K562 treated with DMSO at 1 percent for 12 hours (cell line): ENCODE measurements around the gene C6orf47. TPM values are rescaled to one million over a fixed set of nuclear protein-coding genes. Genes with fewer than 3 reads are reported as not detected.

Experiments
- total RNA-seq: library from RNA; unstranded; fragments of 300-600 nt; gene quantifications from 2 replicates; pipeline ENCODE4 v1.2.3, GENCODE V29; 2022; ENCODE audit not compliant: insufficient read depth

C6orf47 gene
- 22.4 and 35.6 TPM in 2 replicates for total RNA-seq

GRCh38 chr6:31660381-31661261 is at the start of gene C6orf47:
Gene C6orf47, minus strand, starts transcription at chr6:31660778. Its CDS starts 831 bp downstream, at chr6:31659947.

GRCh38 chr6:31706599-31706998 is 46.0 kb upstream of the C6orf47 start, which contains the start of gene LY6G6F:
Gene LY6G6F, plus strand, starts transcription at chr6:31706866. Its CDS starts 41 bp downstream, at chr6:31706907.

GRCh38 chr6:31702819-31703716 is 42.5 kb upstream of the C6orf47 start, which contains the start of gene ABHD16A:
Gene ABHD16A, minus strand, starts transcription at chr6:31703324. Its CDS starts 43 bp downstream, at chr6:31703281.

GRCh38 chr6:31680226-31681134 is 19.9 kb upstream of the C6orf47 start, which contains the start of gene LY6G5C:
Gene LY6G5C, minus strand, starts transcription at chr6:31681067. Its CDS starts 694 bp downstream, at chr6:31680373.

GRCh38 chr6:31669676-31670075 is 9.1 kb upstream of the C6orf47 start, which contains the start of gene LY6G5B:
Gene LY6G5B, plus strand, starts transcription at chr6:31669976. Its CDS starts 975 bp downstream, at chr6:31670951.

GRCh38 chr6:31665501-31666336 is 5.1 kb upstream of the C6orf47 start, which contains the start of gene CSNK2B:
Gene CSNK2B, plus strand, starts transcription at chr6:31666080. Its CDS starts 752 bp downstream, at chr6:31666832.

GRCh38 chr6:31664790-31665500 is 4.4 kb upstream of the C6orf47 start, which contains the start of gene GPANK1:
Gene GPANK1, minus strand, starts transcription at chr6:31664997. Its CDS starts 519 bp downstream, at chr6:31664478.

GRCh38 chr6:31655349-31656237 is 5.0 kb downstream of the C6orf47 start, which contains the start of gene APOM:
Gene APOM, plus strand, starts transcription at chr6:31655894. Its CDS starts 73 bp downstream, at chr6:31655967.

GRCh38 chr6:31620586-31621319 is 39.8 kb downstream of the C6orf47 start, which contains the start of gene PRRC2A:
Gene PRRC2A, plus strand, starts transcription at chr6:31620715. Its CDS starts 2,075 bp downstream, at chr6:31622790.

GRCh38 chr6:31614684-31615578 is 45.6 kb downstream of the C6orf47 start, which contains the start of gene AIF1:
Gene AIF1, plus strand, starts transcription at chr6:31615234. Its CDS starts 96 bp downstream, at chr6:31615330.

Other genes with a start within 250 kb of the C6orf47 start
- gene MICB, start 162.6 kb downstream of the C6orf47 start, total RNA-seq = 19.2 and 35.6 TPM in 2 replicates
- gene MCCD1, start 131.8 kb downstream of the C6orf47 start, total RNA-seq = not detected in 2 replicates
- 110 and 208 TPM in 2 replicates for gene DDX39B, start 118.8 kb downstream of the C6orf47 start, total RNA-seq
- gene ATP6V1G2, start 114.2 kb downstream of the C6orf47 start, total RNA-seq = not detected in 2 replicates
- gene NFKBIL1, start 113.2 kb downstream of the C6orf47 start, total RNA-seq = 65.2 and 74.9 TPM in 2 replicates
- 1.2 TPM in 1 of 2 replicates, not detected in the other for gene LTA, start 88.5 kb downstream of the C6orf47 start, total RNA-seq
- gene TNF, start 85.2 kb downstream of the C6orf47 start, total RNA-seq = not detected in 2 replicates
- gene LTB, start 78.4 kb downstream of the C6orf47 start, total RNA-seq = 1.1 TPM in 1 of 2 replicates, not detected in the other
- 3.7 and 5.1 TPM in 2 replicates for gene LST1, start 74.5 kb downstream of the C6orf47 start, total RNA-seq
- 2.2 TPM in 1 of 2 replicates, not detected in the other for gene NCR3, start 67.8 kb downstream of the C6orf47 start, total RNA-seq
- gene AIF1, start 45.5 kb downstream of the C6orf47 start, total RNA-seq = 8.8 and 20.6 TPM in 2 replicates
- 149 and 261 TPM in 2 replicates for gene PRRC2A, start 40.1 kb downstream of the C6orf47 start, total RNA-seq
- gene BAG6, start 8.1 kb downstream of the C6orf47 start, total RNA-seq = 285 and 425 TPM in 2 replicates
- 3.6 and 14.1 TPM in 2 replicates for gene APOM, start 4.9 kb downstream of the C6orf47 start, total RNA-seq
- 48.9 and 50.1 TPM in 2 replicates for gene GPANK1, start 4.2 kb upstream of the C6orf47 start, total RNA-seq
- gene CSNK2B, start 5.3 kb upstream of the C6orf47 start, total RNA-seq = 524 and 598 TPM in 2 replicates
- gene LY6G5B, start 9.2 kb upstream of the C6orf47 start, total RNA-seq = 2.1 and 12.9 TPM in 2 replicates
- not detected in 2 replicates for gene LY6G5C, start 20.3 kb upstream of the C6orf47 start, total RNA-seq
- gene ABHD16A, start 42.5 kb upstream of the C6orf47 start, total RNA-seq = 80.3 and 103 TPM in 2 replicates
- not detected in 2 replicates for gene LY6G6F, start 46.1 kb upstream of the C6orf47 start, total RNA-seq
- not detected in 2 replicates for gene LY6G6D, start 54.6 kb upstream of the C6orf47 start, total RNA-seq
- gene LY6G6C, start 61.0 kb upstream of the C6orf47 start, total RNA-seq = not detected in 2 replicates
- not detected in 2 replicates for gene MPIG6B, start 62.6 kb upstream of the C6orf47 start, total RNA-seq
- 45.6 and 57.2 TPM in 2 replicates for gene DDAH2, start 68.5 kb upstream of the C6orf47 start, total RNA-seq
- gene CLIC1, start 75.8 kb upstream of the C6orf47 start, total RNA-seq = 1,195 and 1,297 TPM in 2 replicates
- gene MSH5, start 79.2 kb upstream of the C6orf47 start, total RNA-seq = 14.8 and 39.6 TPM in 2 replicates
- gene SAPCD1, start 101.9 kb upstream of the C6orf47 start, total RNA-seq = 6.8 and 8.2 TPM in 2 replicates
- 1.5 and 6.2 TPM in 2 replicates for gene VWA7, start 116.5 kb upstream of the C6orf47 start, total RNA-seq
- 86.3 and 98.8 TPM in 2 replicates for gene VARS1, start 135.0 kb upstream of the C6orf47 start, total RNA-seq
- gene LSM2, start 146.2 kb upstream of the C6orf47 start, total RNA-seq = 150 and 173 TPM in 2 replicates
- 3.4 and 6.2 TPM in 2 replicates for gene HSPA1L, start 154.5 kb upstream of the C6orf47 start, total RNA-seq
- gene HSPA1A, start 154.8 kb upstream of the C6orf47 start, total RNA-seq = 632 and 775 TPM in 2 replicates
- 409 and 626 TPM in 2 replicates for gene HSPA1B, start 167.0 kb upstream of the C6orf47 start, total RNA-seq
- gene NEU1, start 202.0 kb upstream of the C6orf47 start, total RNA-seq = 218 and 311 TPM in 2 replicates
- 9.6 and 13.1 TPM in 2 replicates for gene SLC44A4, start 218.2 kb upstream of the C6orf47 start, total RNA-seq
- 62.9 and 90.8 TPM in 2 replicates for gene EHMT2, start 236.9 kb upstream of the C6orf47 start, total RNA-seq
- 3.8 and 4.7 TPM in 2 replicates for gene ZBTB12, start 241.3 kb upstream of the C6orf47 start, total RNA-seq